Renal cortical epithelial cell (primary cell): ENCODE measurements around the gene SEBOX. TPM values are rescaled to one million over a fixed set of nuclear protein-coding genes. Genes with fewer than 3 reads are reported as not detected.

Experiments
- DNase-seq: peaks from one replicate; pipeline ENCODE4 v3.0.0-alpha.2; 2011; ENCODE audit warnings: low read depth
- total RNA-seq: library from RNA; depleted of rRNA; stranded (reverse); fragments of >200 nt; gene quantifications from 2 replicates; pipeline ENCODE4 v1.2.3, GENCODE V29; 2014

SEBOX gene
- total RNA-seq, 1 donor from 2014 or later: not detected

DNA sequence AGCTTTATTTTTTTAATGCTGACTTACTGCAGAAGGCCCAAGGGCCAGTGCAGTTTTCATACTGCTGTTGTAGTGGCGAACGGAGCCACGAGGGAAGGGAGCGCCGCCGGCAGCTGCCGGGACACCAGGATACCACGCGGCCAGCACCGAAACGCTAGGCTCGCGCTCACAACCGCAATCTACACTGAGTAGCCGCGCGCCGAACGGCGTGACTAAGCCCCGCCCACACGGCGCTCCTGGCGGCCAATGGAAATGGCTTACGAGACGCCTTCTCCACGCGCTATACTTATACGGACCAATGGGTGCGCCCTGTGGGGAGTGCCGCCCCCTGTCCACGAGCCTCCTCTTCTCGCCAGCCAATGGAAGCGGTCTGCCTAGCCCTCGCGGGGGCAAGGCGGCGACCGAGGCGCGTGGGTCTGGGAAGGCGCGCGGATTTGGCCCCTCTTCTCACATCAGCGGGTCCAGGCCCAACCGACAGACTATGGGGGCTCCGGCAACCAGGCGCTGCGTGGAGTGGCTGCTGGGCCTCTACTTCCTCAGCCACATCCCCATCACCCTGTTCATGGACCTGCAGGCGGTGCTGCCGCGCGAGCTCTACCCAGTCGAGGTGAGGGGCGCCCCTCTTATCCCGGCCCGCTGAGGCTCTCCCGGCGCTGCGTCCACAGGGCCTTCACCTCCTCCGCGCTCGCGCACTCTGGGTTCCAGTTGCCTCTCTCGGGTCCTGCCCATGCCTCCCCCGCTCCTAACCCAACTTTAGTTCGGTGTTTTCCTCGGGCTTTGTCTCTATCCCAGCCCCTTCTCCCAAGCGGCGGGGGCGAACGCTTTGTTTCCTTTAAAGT is 46.0 kb downstream of the SEBOX start, which contains the start of gene TMEM97:
Gene TMEM97, plus strand, starts transcription at position 442 of the 839 bp plus-strand sequence. Its CDS starts 40 bp downstream, at position 482.
- DNase-seq: peak; percentile 93

DNA sequence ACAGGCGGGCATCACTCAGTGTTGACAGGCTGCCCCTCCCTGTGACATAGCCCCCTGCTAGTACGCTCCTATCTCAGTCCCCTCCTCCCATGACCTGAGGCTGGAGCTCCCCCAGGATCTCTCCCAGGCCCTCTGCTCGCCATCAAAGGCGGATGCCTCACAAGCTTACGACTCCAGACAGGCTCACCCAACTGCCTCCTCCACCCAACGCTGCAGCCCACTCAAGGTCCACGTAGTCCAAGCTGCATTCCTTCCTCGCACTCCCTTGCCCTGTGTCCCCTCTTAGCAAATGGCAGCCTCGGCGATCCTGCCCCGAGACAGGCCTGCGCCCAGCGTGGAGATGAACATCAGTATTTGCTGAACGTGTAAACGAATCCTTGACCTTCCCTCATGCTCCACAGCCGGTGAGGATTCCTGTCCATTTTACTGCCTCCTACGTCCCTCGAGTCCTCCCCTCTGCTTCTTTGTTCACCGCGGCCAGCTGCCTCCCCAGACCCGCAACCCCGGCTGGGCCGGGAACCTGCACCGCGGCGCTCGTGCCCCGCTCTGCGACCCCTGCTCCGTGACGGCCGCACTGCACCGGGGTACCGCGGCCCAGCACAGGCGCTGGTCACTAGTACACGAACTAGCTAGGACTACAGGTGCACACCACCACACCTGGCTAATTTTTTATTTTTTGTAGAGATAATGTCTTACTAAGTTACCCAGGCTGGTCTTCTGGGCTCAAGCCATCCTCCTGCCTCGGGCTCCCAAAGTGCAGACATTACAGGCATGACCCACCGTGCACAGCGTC is 46.8 kb downstream of the SEBOX start:
- DNase-seq: no peak

DNA sequence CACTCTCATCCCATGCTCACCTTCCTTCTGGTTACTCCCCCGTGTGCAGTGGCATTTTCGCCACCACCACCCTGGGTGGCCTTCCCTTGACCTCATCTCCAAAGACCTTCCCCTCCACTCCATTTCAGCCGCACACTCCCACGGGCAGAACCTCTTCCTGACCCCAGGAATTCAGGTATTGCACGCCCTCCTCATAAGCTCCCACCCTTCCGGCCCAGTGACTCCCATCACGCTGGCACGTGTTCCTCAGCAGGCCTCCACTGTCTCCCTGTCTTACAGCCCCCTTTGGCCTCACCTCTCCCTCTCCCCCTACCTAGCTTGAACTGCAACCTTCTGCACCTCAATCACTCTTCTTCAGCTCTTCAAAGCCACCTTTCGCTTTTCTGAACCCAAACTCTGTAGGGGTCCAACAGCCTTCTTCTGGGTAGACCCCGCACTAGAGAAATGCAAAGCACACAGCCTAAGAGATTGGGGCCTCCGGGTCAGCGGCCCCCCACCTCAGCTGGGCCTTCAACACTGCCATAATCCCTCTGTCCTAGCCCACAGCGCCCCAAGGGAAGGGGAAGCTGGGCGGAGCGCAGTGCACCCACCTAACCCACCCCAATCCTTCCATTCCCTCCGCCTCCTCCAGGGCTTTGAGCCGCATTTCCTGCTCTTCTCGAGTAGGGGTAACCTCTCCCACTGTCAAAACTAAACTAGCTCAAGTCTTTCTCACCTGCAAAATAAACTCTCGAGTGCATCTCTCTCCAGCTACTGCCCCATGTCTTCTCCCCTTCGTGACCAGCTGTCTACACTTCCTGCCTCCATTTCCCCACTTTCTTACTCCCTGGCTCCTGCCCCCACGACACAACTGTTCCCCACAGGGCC is 47.7 kb downstream of the SEBOX start:
- DNase-seq: no peak

DNA sequence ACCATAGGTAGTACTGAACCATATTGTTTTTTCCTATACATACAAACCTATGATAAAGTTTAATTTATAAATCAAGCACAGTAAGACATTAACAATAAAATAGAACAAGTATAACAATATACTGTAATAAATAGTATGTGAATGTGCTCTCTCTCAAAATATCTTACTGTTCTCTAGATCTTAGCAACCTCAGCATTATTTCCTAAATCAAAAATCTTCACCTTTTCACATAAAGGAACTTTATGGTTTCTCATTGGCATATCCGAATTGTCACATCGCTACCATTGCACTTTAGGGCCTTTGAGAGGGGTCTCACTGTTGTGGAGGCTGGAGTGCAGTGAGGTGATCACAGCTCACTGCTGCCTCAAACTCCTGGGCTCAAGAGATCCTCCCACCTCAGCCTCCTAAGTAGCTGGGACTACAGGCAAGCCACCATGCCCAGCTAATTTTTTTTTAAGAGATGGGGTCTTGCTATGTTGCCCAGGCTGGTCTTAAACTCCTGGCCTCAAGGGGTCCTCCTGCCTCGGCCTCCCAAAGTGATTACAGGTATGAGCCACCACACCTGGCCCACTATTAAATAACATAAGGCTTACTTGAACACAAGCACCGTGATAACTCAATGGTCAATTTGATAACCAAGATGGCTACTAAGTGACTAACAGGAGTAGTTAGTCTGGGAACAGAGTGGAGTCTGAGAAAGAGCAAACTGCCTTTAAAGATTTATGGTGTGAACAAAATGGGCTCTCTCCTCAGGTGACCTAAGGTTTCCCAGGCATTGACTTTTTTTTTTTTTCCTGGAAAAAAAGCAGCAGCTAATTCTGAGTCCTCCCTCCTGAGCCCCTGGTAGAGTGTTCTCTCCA is 48.9 kb downstream of the SEBOX start:
- DNase-seq: no peak

DNA sequence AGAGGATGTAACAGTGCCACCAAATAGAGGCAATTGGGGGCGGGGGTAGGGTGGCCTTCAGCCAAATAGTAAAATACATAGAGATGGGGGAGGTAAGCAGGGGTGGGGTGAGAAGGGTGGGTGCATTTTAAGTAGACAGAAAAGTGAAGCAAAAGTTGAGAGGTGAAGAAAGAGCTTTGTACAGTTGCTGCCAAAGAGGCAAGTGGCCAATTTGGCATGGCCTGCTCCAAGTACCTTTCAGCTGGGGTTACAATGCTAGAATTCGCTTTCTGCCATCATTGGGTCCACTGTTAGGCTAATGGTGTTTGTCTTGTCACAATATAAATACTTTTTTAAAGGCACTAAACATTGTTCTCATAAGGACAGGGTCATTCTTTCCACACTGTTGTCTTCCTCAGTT is 51.2 kb downstream of the SEBOX start:
- DNase-seq: no peak

Other genes with a start within 250 kb of the SEBOX start
- 8.7 and 17.9 TPM in 2 replicates for gene TMEM97, start 46.0 kb downstream of the SEBOX start, total RNA-seq
- 46.6 and 57.0 TPM in 2 replicates for gene IFT20, start 29.7 kb downstream of the SEBOX start, total RNA-seq
- 81.2 and 85.4 TPM in 2 replicates for gene TNFAIP1, start 29.4 kb downstream of the SEBOX start, total RNA-seq
- gene POLDIP2, start 7.7 kb downstream of the SEBOX start, total RNA-seq: 78.0 and 81.9 TPM in 2 replicates
- gene VTN, start 5.1 kb upstream of the SEBOX start, total RNA-seq: not detected in 2 replicates
- gene SARM1, start 6.5 kb upstream of the SEBOX start, total RNA-seq: 1.4 and 8.9 TPM in 2 replicates
- gene SLC46A1, start 41.0 kb upstream of the SEBOX start, total RNA-seq: 4.0 and 8.6 TPM in 2 replicates
- not detected in 2 replicates for gene SLC13A2, start 108.4 kb upstream of the SEBOX start, total RNA-seq
- gene FOXN1, start 141.1 kb upstream of the SEBOX start, total RNA-seq: not detected in 2 replicates
- 15.6 and 29.3 TPM in 2 replicates for gene UNC119, start 187.4 kb upstream of the SEBOX start, total RNA-seq
- gene PIGS, start 206.3 kb upstream of the SEBOX start, total RNA-seq: 70.0 and 114 TPM in 2 replicates
- 26.7 and 40.6 TPM in 2 replicates for gene ALDOC, start 211.7 kb upstream of the SEBOX start, total RNA-seq
- gene SPAG5, start 233.8 kb upstream of the SEBOX start, total RNA-seq: 3.3 and 12.5 TPM in 2 replicates
- 6.1 and 7.1 TPM in 2 replicates for gene RSKR, start 249.0 kb upstream of the SEBOX start, total RNA-seq